H1 (cell line): Measurements from ENCODE around the gene SPEM3.

Experiments used
- BCL11A ChIP-seq, 2 experiments: IDR thresholded peaks; one replicate each; pipeline ENCODE4 v1.6.1; 2011; ENCODE audit warnings: low read depth in 2 of 2, low read length in 2 of 2, mild to moderate bottlenecking in 2 of 2
- CHD2 ChIP-seq: IDR thresholded peaks from 2 replicates; pipeline ENCODE4 v1.6.1; 2012; ENCODE audit warnings: low read length, improper control_type of control experiment
- EZH2 ChIP-seq: fragments of 200-600 bp; sonication (generic); IDR thresholded peaks from 2 replicates; pipeline ENCODE4 v1.7.1; 2012; ENCODE audit warnings: low read depth, mild to moderate bottlenecking, moderate library complexity, low read length, inconsistent platforms; ENCODE audit not compliant: severe bottlenecking
- MAFK ChIP-seq: IDR thresholded peaks from 2 replicates; pipeline ENCODE4 v1.6.1; 2012; ENCODE audit warnings: low read depth, mild to moderate bottlenecking, improper control_type of control experiment, low read length
- TAF1 ChIP-seq: IDR thresholded peaks from 2 replicates; pipeline ENCODE4 v1.6.1; 2011; ENCODE audit warnings: mild to moderate bottlenecking, low read depth, low read length
- TF ChIP-seq, protein P1 (sequence below), 3 experiments: IDR thresholded peaks; 1 replicate in 2 of 3; 2 replicates in 1 of 3; pipeline versions ENCODE4 v1.5.1 to v1.6.1; 2011; ENCODE audit warnings: low read length in 3 of 3, mild to moderate bottlenecking in 3 of 3, inconsistent platforms in 2 of 3, low read depth in 1 of 3, moderate library complexity in 1 of 3; ENCODE audit not compliant: insufficient read depth in 1 of 3; ENCODE audit errors: control extremely low read depth in 1 of 3

DNA sequence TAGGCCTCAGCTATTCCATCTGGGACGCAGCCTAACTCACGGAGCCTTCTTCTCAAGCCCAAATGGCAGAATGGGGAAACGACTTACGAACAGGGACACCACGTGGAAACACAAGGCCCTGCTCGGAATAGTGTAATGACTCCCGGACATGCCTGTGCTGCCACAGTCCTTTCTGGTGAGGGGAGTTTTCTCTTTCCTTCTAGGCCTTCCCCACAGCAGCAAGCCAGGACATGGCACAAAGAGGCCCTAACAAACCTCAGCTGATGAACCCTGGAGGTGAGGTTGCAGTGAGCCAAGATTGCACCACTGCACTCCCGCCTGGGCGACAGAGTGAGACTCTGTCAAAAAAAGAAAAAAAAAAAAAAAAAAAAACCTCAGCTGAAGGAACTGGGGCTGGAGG lies 35.4 kb downstream of the SPEM3 start:
- TF ChIP-seq CHD2 (no peak), BCL11A (IDR thresholded peaks at IDR 0.05; ENCODE audit: low read depth in 2 of 2, low read length in 2 of 2) (no peak), TAF1 (no peak), EZH2 (no peak), MAFK (no peak)
- TF ChIP-seq, protein P1, sequence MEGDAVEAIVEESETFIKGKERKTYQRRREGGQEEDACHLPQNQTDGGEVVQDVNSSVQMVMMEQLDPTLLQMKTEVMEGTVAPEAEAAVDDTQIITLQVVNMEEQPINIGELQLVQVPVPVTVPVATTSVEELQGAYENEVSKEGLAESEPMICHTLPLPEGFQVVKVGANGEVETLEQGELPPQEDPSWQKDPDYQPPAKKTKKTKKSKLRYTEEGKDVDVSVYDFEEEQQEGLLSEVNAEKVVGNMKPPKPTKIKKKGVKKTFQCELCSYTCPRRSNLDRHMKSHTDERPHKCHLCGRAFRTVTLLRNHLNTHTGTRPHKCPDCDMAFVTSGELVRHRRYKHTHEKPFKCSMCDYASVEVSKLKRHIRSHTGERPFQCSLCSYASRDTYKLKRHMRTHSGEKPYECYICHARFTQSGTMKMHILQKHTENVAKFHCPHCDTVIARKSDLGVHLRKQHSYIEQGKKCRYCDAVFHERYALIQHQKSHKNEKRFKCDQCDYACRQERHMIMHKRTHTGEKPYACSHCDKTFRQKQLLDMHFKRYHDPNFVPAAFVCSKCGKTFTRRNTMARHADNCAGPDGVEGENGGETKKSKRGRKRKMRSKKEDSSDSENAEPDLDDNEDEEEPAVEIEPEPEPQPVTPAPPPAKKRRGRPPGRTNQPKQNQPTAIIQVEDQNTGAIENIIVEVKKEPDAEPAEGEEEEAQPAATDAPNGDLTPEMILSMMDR (IDR thresholded peaks at IDR 0.05; ENCODE audit: control extremely low read depth in 1 of 3, insufficient read depth in 1 of 3, low read depth in 1 of 3, low read length in 3 of 3): no peak
